GM13976 (cell line): ENCODE data around the gene LGALS4.

Experiments
- DNase-seq: peaks from one replicate; pipeline ENCODE4 v3.0.0; 2012; ENCODE audit warnings: low spot score
- CTCF ChIP-seq: IDR thresholded peaks from 2 replicates; pipeline ENCODE4 v1.5.1; 2012; ENCODE audit warnings: borderline replicate concordance, mild to moderate bottlenecking; ENCODE audit not compliant: insufficient read depth; ENCODE audit errors: extremely low read depth, missing control alignments, control extremely low read depth
- in situ Hi-C: fragments of 300-500 bp; cut with MboI; formaldehyde crosslinking; loops from one replicate; pipeline ENCODE4 v1.12.0; 2022; ENCODE audit warnings: low sequenced_read_pairs, mixed read lengths, inconsistent platforms; ENCODE audit not compliant: unreplicated experiment

Gene LGALS4

GRCh38 chr19:38841787-38842438, 29.2 kb upstream of the LGALS4 start:
- in situ Hi-C loops = no loop called here
- no peak for TF ChIP-seq CTCF
- no peak for DNase-seq

- TF ChIP-seq CTCF = no peak
- no peak for DNase-seq
- in situ Hi-C loops = no loop called here
These were observed 28.5 kb upstream of the LGALS4 start for GRCh38 chr19:38841180-38841766.

GRCh38 chr19:38840583-38840968, 27.8 kb upstream of the LGALS4 start:
- in situ Hi-C loops = no loop called here
- TF ChIP-seq CTCF = no peak
- no peak for DNase-seq

- in situ Hi-C loops = no loop called here
- no peak for TF ChIP-seq CTCF
These were observed 27.3 kb upstream of the LGALS4 start for GRCh38 chr19:38839816-38840582.

GRCh38 chr19:38838986-38839761, 26.4 kb upstream of the LGALS4 start:
- TF ChIP-seq CTCF = no peak
- no peak for DNase-seq
- in situ Hi-C loops = no loop called here

More at GRCh38 chr19:38839816-38840582, 27.3 kb upstream of the LGALS4 start:
- no peak for DNase-seq

GRCh38 chr19:38838208-38838985, 25.7 kb upstream of the LGALS4 start:
- no peak for DNase-seq
- TF ChIP-seq CTCF = no peak
- in situ Hi-C loops = no loop called here
